ENCODE measurements around the gene SIRT1.
"Not testable (repeated sequence)": the region's sequence is repeated elsewhere in the genome, so short reads cannot be mapped to it uniquely, and the experiment has no call there.

The SIRT1 gene

DNA sequence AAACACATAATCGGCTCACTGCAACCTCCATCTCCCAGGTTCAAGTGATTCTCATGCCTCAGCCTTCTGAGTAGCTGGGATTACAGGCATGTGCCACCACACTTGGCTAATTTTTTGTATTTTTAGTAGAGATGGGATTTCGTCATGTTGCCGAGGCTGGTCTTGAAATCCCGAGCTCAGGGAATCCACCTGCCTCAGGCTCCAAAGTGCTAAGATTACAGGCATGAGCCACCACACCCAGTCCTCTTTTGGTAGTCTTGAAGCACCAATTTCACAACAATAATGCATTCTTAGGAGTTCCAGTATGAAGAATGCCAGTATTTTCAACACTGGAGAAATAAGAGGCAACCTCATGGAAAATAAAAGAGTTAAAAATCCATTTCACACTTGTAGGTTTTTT is 81.6 kb downstream of the SIRT1 start:
- DNase-seq: not testable (repeated sequence)

Measured in NCI-H748 treated with DMSO at 0.1 percent for 48 hours (cell line).